MM.1S (cell line): ENCODE results near the gene TUT7.
A peak's percentile ranks its signal among the peaks of the same experiment; 100 is the strongest.

Source experiments
- DNase-seq: peaks from one replicate; pipeline ENCODE4 v3.0.0-alpha.2; 2015
- H2AFZ ChIP-seq: fragments of 300-600 bp; sonication (generic); 2 replicates; pipeline ENCODE4 v1.6.0; 2016; ENCODE audit warnings: antibody characterized with exemption, low read length
- H3F3A ChIP-seq: fragments of 300-600 bp; sonication (generic); 2 replicates; pipeline ENCODE4 v1.6.1; 2016; ENCODE audit warnings: mild to moderate bottlenecking, antibody characterized with exemption, low read length, moderate library complexity, mixed read lengths; ENCODE audit not compliant: insufficient read depth
- H3K27ac ChIP-seq: fragments of 300-600 bp; sonication (generic); 2 replicates; pipeline ENCODE4 v1.5.1; 2016; ENCODE audit warnings: mild to moderate bottlenecking, low read length
- H3K27me3 ChIP-seq: fragments of 300-600 bp; sonication (generic); replicated peaks from 2 replicates; pipeline ENCODE4 v1.6.0; 2016; ENCODE audit warnings: low read length; ENCODE audit not compliant: insufficient read depth
- H3K36me3 ChIP-seq: fragments of 300-600 bp; sonication (generic); replicated peaks from 2 replicates; pipeline ENCODE4 v1.6.1; 2016; ENCODE audit warnings: mild to moderate bottlenecking, low read length, mixed read lengths; ENCODE audit not compliant: insufficient read depth
- H3K4me1 ChIP-seq: fragments of 300-600 bp; sonication (generic); 2 replicates; pipeline ENCODE4 v1.6.1; 2016; ENCODE audit warnings: low read length, mixed read lengths
- H3K4me2 ChIP-seq: fragments of 300-600 bp; sonication (generic); 2 replicates; pipeline ENCODE4 v1.6.0; 2016; ENCODE audit warnings: low read depth, low read length
- H3K4me3 ChIP-seq: fragments of 300-600 bp; sonication (generic); 2 replicates; pipeline ENCODE4 v1.5.1; 2016; ENCODE audit warnings: low read length, mixed read lengths
- H3K79me2 ChIP-seq: fragments of 300-600 bp; sonication (generic); 2 replicates; pipeline ENCODE4 v1.6.1; 2016; ENCODE audit warnings: mixed run types, low read length, mixed read lengths
- H3K9ac ChIP-seq: fragments of 300-600 bp; sonication (generic); 2 replicates; pipeline ENCODE4 v1.6.1; 2016; ENCODE audit warnings: low read length, mixed read lengths
- H3K9me2 ChIP-seq: fragments of 300-600 bp; sonication (generic); replicated peaks from 2 replicates; pipeline ENCODE4 v1.6.1; 2016; ENCODE audit warnings: mild to moderate bottlenecking, low read length, mixed read lengths; ENCODE audit not compliant: insufficient read depth
- H3K9me3 ChIP-seq: fragments of 300-600 bp; sonication (generic); replicated peaks from 2 replicates; pipeline ENCODE4 v1.6.1; 2016; ENCODE audit warnings: mild to moderate bottlenecking, low read length, mixed read lengths; ENCODE audit not compliant: insufficient read depth
- H4K20me1 ChIP-seq: fragments of 300-600 bp; sonication (generic); 2 replicates; pipeline ENCODE4 v1.6.1; 2016; ENCODE audit warnings: mild to moderate bottlenecking, low read length, moderate library complexity, mixed read lengths; ENCODE audit not compliant: insufficient read depth
- EZH2 ChIP-seq: fragments of 300-600 bp; sonication (generic); optimal IDR thresholded peaks from 2 replicates; pipeline ENCODE3; 2017; ENCODE audit warnings: low read depth, mild to moderate bottlenecking, antibody characterized with exemption, low read length, mixed read lengths
- EZH2phosphoT487 ChIP-seq: fragments of 300-600 bp; sonication (generic); IDR thresholded peaks from 2 replicates; pipeline ENCODE4 v1.6.1; 2018; ENCODE audit warnings: antibody characterized with exemption, low read length
- TF ChIP-seq, protein P1 (sequence below): fragments of 300-600 bp; sonication (generic); IDR thresholded peaks from 2 replicates; pipeline ENCODE4 v1.5.1; 2016; ENCODE audit warnings: antibody characterized with exemption, low read length, mixed read lengths

Gene TUT7

GRCh38 chr9:86351880-86352279, 2.3 kb downstream of the TUT7 start:
- H3F3A ChIP-seq: peaks cover 29% of the 10 kb centered on the region
- H3K9me2 ChIP-seq: no peaks in the 10 kb centered on the region
- H3K79me2 ChIP-seq: peaks cover 66% of the 10 kb centered on the region
- H3K9ac ChIP-seq: peak overlapping the region; percentile 95
- H3K4me1 ChIP-seq: 0 out of 2 replicates have a peak, but pooled peaks cover 3% of the 10 kb centered on the region
- H2AFZ ChIP-seq: no peak overlapping the region
- peak overlapping the region; percentile 92 for H3K4me2 ChIP-seq
- TF ChIP-seq EZH2phosphoT487: no peak
- TF ChIP-seq, protein P1, sequence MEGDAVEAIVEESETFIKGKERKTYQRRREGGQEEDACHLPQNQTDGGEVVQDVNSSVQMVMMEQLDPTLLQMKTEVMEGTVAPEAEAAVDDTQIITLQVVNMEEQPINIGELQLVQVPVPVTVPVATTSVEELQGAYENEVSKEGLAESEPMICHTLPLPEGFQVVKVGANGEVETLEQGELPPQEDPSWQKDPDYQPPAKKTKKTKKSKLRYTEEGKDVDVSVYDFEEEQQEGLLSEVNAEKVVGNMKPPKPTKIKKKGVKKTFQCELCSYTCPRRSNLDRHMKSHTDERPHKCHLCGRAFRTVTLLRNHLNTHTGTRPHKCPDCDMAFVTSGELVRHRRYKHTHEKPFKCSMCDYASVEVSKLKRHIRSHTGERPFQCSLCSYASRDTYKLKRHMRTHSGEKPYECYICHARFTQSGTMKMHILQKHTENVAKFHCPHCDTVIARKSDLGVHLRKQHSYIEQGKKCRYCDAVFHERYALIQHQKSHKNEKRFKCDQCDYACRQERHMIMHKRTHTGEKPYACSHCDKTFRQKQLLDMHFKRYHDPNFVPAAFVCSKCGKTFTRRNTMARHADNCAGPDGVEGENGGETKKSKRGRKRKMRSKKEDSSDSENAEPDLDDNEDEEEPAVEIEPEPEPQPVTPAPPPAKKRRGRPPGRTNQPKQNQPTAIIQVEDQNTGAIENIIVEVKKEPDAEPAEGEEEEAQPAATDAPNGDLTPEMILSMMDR: no peak
- TF ChIP-seq EZH2: no peak
- peak; percentile 70 for DNase-seq
- 0 out of 2 replicates have a peak, but pooled peaks cover 2% of the 10 kb centered on the region for H4K20me1 ChIP-seq
- H3K27me3 ChIP-seq: no peaks in the 10 kb centered on the region
- H3K9me3 ChIP-seq: no peaks in the 10 kb centered on the region
- no peaks in the 10 kb centered on the region for H3K36me3 ChIP-seq
- peak overlapping the region; percentile 93 for H3K4me3 ChIP-seq
- H3K27ac ChIP-seq: peak overlapping the region; percentile 95

DNA sequence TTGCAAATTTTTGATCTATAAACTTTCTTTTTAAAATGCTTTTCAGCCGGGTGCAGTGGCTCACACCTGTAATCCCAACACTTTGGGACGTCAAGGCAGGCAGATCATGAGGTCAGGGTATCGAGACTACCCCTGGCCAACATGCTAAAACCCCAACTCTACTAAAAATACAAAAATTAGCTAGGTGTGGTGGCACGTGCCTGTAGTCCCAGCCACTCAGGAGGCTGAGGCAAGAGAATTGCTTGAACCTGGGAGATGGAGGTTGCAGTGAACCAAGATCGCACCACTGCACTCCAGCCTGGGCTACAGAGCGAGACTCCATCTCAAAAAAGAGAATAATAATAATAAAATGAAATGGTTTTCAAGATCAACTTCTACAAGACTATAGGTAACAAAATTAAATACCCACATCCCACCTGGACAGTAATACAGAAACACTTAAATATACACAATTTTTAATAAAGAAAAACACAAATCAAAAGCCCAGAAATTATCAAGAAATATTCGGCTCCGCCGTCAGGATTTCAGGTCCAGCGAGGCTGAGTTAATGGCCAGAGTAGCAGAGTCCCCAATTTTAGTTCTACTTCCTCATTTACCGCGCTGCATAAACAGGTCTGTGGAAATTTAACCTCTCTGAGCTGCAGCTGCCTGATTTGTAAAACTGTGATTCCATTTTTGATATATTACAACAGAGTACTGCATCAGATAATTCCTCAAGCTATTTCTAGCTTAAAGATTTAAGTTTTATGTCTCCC, 4.0 kb downstream of the TUT7 start:
- peaks cover 81% of the 10 kb centered on the region for H3K79me2 ChIP-seq
- H4K20me1 ChIP-seq: peaks cover 3% of the 10 kb centered on the region; the same call in 1 of the 2 replicates
- peak overlapping the region; percentile 31; the same call in 1 of the 2 replicates for H3K4me2 ChIP-seq
- TF ChIP-seq EZH2: no peak
- no peaks in the 10 kb centered on the region for H3K9me2 ChIP-seq
- no peaks in the 10 kb centered on the region for H3K9me3 ChIP-seq
- 0 out of 2 replicates have a peak, but pooled peaks cover 3% of the 10 kb centered on the region for H3K4me1 ChIP-seq
- no peak overlapping the region for H3K27ac ChIP-seq
- peaks cover 10% of the 10 kb centered on the region; the same call in 1 of the 2 replicates for H3K36me3 ChIP-seq
- no peak overlapping the region; the same call in 1 of the 2 replicates for H3K9ac ChIP-seq
- peak overlapping the region; percentile 93 for H3K4me3 ChIP-seq
- H3K27me3 ChIP-seq: no peaks in the 10 kb centered on the region
- peaks cover 29% of the 10 kb centered on the region for H3F3A ChIP-seq
- no peak overlapping the region for H2AFZ ChIP-seq
- DNase-seq: no peak

DNA sequence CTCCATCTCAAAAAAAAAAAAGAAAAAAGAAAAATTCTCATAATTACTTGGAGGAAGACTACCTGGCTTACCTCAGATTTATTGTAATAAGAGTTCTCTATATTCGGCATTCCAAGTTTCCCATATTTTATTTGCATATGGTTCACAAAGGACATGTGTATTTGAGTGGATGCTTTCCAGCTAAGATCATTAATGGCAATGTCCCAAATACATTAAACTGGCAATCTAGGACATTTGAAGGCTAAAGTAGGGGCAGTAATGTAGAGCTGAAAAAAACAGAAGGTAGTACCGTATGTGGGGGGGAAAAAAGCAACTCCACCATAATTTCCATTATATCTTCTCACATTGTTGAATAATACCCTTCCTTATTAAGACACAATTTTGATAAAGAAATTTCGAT, 4.9 kb downstream of the TUT7 start:
- Histone ChIP-seq H3K4me1 (0 out of 2 replicates have a peak, but pooled peaks cover 3% of the 10 kb centered on the region), H2AFZ (no peak overlapping the region), H3K4me3 (no peak overlapping the region), H3K9me2 (no peaks in the 10 kb centered on the region), H3K9me3 (no peaks in the 10 kb centered on the region), H4K20me1 (peaks cover 9% of the 10 kb centered on the region; the same call in 1 of the 2 replicates), H3K27me3 (no peaks in the 10 kb centered on the region), H3K4me2 (peak overlapping the region; percentile 2; the same call in 1 of the 2 replicates), H3F3A (peaks cover 27% of the 10 kb centered on the region), H3K79me2 (peaks cover 90% of the 10 kb centered on the region), H3K9ac (no peak overlapping the region), H3K36me3 (peaks cover 16% of the 10 kb centered on the region; the same call in 1 of the 2 replicates), H3K27ac (no peak overlapping the region)
- no peak for DNase-seq
- TF ChIP-seq, protein P1: no peak
- TF ChIP-seq EZH2phosphoT487: no peak
